Sigmoid colon (tissue), 7 donors: ENCODE data around the gene ATG101. TPM values are rescaled to one million over a fixed set of nuclear protein-coding genes. Genes with fewer than 3 reads are reported as not detected.

ENCODE experiments used
- DNase-seq: peaks from one replicate; pipeline ENCODE4 v3.0.0-alpha.2; 2019
- H3K27ac ChIP-seq, 4 donors: fragments of 200-600 bp; sonication (generic); one replicate each; pipeline ENCODE4 v1.5.1; 2016 to 2019; ENCODE audit warnings: mild to moderate bottlenecking in 1 of 4
- H3K27me3 ChIP-seq, 3 donors: fragments of 200-600 bp; sonication (generic); one replicate each; pipeline ENCODE4 v1.5.1; 2019; ENCODE audit warnings: mild to moderate bottlenecking in 1 of 3
- H3K36me3 ChIP-seq, 4 donors: fragments of 200-600 bp; sonication (generic); one replicate each; pipeline ENCODE4 v1.5.1; 2016 to 2019
- H3K4me1 ChIP-seq, 4 donors: fragments of 200-600 bp; sonication (generic); one replicate each; pipeline ENCODE4 v1.5.1; 2017 to 2019
- H3K4me3 ChIP-seq, 4 donors: fragments of 200-600 bp; sonication (generic); one replicate each; pipeline ENCODE4 v1.5.1; 2017 to 2019; ENCODE audit warnings: mild to moderate bottlenecking in 2 of 4, moderate library complexity in 1 of 4
- H3K9me3 ChIP-seq, 4 donors: fragments of 200-600 bp in 3 of 4; sonication (generic) in 3 of 4; one replicate each; pipeline versions ENCODE4 v1.5.1 to v1.6.1; 2013 to 2019
- CTCF ChIP-seq, 4 experiments: fragments of 450-650 bp in 3 of 4; fragments of 200-600 bp in 1 of 4; IDR thresholded peaks; one replicate each; pipeline ENCODE4 v1.5.1; 2016 to 2019; ENCODE audit warnings: antibody characterized with exemption in 4 of 4, mild to moderate bottlenecking in 3 of 4, moderate library complexity in 2 of 4
- EP300 ChIP-seq, 4 donors: sonication (generic); formaldehyde crosslinking; IDR thresholded peaks; one replicate each; pipeline ENCODE4 v1.6.1; 2017; ENCODE audit warnings: antibody characterized with exemption in 4 of 4
- POLR2A ChIP-seq, 2 donors: fragments of 450-650 bp; IDR thresholded peaks; one replicate each; pipeline ENCODE4 v1.6.1; 2016; ENCODE audit warnings: antibody characterized with exemption in 2 of 2, mild to moderate bottlenecking in 2 of 2, moderate library complexity in 2 of 2
- POLR2AphosphoS5 ChIP-seq, 4 donors: sonication (generic); formaldehyde crosslinking; IDR thresholded peaks; one replicate each; pipeline ENCODE4 v1.6.1; 2017; ENCODE audit warnings: antibody characterized with exemption in 4 of 4
- WGBS, 2 donors: extraction: QIAGEN DNeasy Blood & Tissue Kit; methylation state at CpG; one replicate each; pipeline ENCODE4 v1.1.7; 2013; 5-methylcytosine and 5-hydroxymethylcytosine counted together
- intact Hi-C: fragments of 100-400 bp; cut with DNase I; formaldehyde crosslinking; loops from one replicate; pipeline ENCODE4 v1.15.1; 2023
- polyA plus RNA-seq, 3 donors: library from polyadenylated mRNA; stranded (reverse); fragments of 200-250 nt; gene quantifications; one replicate each; pipeline ENCODE4 v1.2.3, GENCODE V29; 2013
- total RNA-seq, 4 donors: library from RNA; depleted of rRNA; stranded (reverse); fragments of >200 nt; gene quantifications; one replicate each; pipeline ENCODE4 v1.1.0, GENCODE V29; 2016
- donor health status: healthy with polysubstance abuse.
- donor health status: Bipolar disorder and iron deficiency.
- donor health status: healthy.

The ATG101 gene
- total and polyA plus RNA-seq, 7 donors: 30.2 to 64.5 (median 48.7) TPM

GRCh38 chr12:52070185-52070925 is 577 bp downstream of the ATG101 start:
- no peaks in the 10 kb centered on the region for H3K9me3 ChIP-seq
- H3K4me3 ChIP-seq: peak overlapping the region; percentile 80 to 97 (median 88)
- H3K4me1 ChIP-seq: peaks cover 0 to 34% (median 18%) of the 10 kb centered on the region in 4 donors
- peaks cover 0 to 25% (median 16%) of the 10 kb centered on the region in 4 donors for H3K36me3 ChIP-seq
- H3K27ac ChIP-seq: peak overlapping the region; percentile 87 to 92 (median 89)
- H3K27me3 ChIP-seq: no peaks in the 10 kb centered on the region
- intact Hi-C loops: loop anchor here (1.0 kb wide), 1 partner anchor 45 kb away; no protein-coding TSS in a partner anchor
- no peak for DNase-seq
- TF ChIP-seq EP300 (IDR thresholded peaks at IDR 0.05) (no peak), CTCF (IDR thresholded peaks at IDR 0.05) (no peak), POLR2AphosphoS5 (IDR thresholded peaks at IDR 0.05) (no peak), POLR2A (IDR thresholded peaks at IDR 0.05) (no peak)
- 2 to 6% methylated on average over 37 of the region's 37 CpGs for WGBS, 2 donors

DNA sequence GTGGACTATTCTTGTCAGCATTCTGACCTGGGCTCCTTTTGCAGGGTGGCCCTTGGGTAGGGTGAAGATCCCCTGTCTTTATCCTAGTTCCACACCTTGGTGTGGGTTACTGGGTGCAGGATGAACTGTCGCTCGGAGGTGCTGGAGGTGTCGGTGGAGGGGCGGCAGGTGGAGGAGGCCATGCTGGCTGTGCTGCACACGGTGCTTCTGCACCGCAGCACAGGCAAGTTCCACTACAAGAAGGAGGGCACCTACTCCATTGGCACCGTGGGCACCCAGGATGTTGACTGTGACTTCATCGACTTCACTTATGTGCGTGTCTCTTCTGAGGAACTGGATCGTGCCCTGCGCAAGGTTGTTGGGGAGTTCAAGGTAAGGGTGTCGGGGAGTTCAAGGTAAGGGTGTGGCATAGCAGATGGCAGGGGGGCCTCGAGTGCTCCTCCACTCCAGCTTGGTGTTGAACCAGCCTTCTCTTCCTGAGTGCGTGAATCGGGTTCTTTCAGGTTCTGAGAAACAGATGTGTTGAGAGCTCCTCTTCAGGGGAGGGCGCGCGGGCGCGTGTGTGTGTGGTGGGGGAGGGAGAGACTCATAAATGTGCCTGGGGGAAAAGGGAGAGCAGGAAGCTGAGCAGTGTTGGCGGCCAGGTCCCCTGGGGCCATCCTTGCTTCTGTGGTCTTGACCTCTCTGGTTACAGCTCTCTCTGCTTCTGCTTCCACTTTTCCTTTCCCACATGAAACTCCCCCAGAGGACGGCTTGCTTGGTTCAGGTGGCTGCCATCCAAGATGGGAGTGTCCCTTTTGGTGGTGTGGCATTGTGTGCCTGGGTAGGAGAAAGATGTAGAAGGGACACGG is 4.0 kb downstream of the ATG101 start:
- no peak for TF ChIP-seq POLR2AphosphoS5 (IDR thresholded peaks at IDR 0.05)
- no peaks in the 10 kb centered on the region for H3K9me3 ChIP-seq
- WGBS, 2 donors: 65 to 77% methylated on average over 23 of the region's 23 CpGs
- no peaks in the 10 kb centered on the region for H3K27me3 ChIP-seq
- DNase-seq: no peak
- peaks cover 0 to 55% (median 29%) of the 10 kb centered on the region in 4 donors for H3K36me3 ChIP-seq
- H3K4me3 ChIP-seq: no peak overlapping the region
- intact Hi-C loops: no loop called here
- peaks cover 0 to 34% (median 18%) of the 10 kb centered on the region in 4 donors for H3K4me1 ChIP-seq
- no peak overlapping the region for H3K27ac ChIP-seq

GRCh38 chr12:52074971-52075724 is 5.4 kb downstream of the ATG101 start:
- intact Hi-C loops: no loop called here
- Histone ChIP-seq H3K36me3 (peaks cover 0 to 55% (median 29%) of the 10 kb centered on the region in 4 donors), H3K4me3 (no peak overlapping the region), H3K27ac (peak overlapping the region in 1 of 4 donors; percentile 23), H3K4me1 (peaks cover 0 to 28% (median 15%) of the 10 kb centered on the region in 4 donors), H3K27me3 (no peaks in the 10 kb centered on the region), H3K9me3 (no peaks in the 10 kb centered on the region)
- WGBS, 2 donors: 84 to 92% methylated on average over 3 of the region's 3 CpGs
- TF ChIP-seq EP300 (IDR thresholded peaks at IDR 0.05): no peak
- TF ChIP-seq CTCF (IDR thresholded peaks at IDR 0.05): no peak
- no peak for TF ChIP-seq POLR2AphosphoS5 (IDR thresholded peaks at IDR 0.05)
- no peak for TF ChIP-seq POLR2A (IDR thresholded peaks at IDR 0.05)
- no peak for DNase-seq

- intact Hi-C loops: no loop called here
- DNase-seq: no peak
- H3K4me3 ChIP-seq: no peak overlapping the region
- H3K4me1 ChIP-seq: peaks cover 0 to 22% (median 0%) of the 10 kb centered on the region in 4 donors
- 96% methylated on average over 16 of the region's 16 CpGs for WGBS, 2 donors
- H3K36me3 ChIP-seq: peaks cover 0 to 55% (median 29%) of the 10 kb centered on the region in 4 donors
- no peak for TF ChIP-seq EP300 (IDR thresholded peaks at IDR 0.05)
- TF ChIP-seq CTCF (IDR thresholded peaks at IDR 0.05): no peak
- TF ChIP-seq POLR2A (IDR thresholded peaks at IDR 0.05): no peak
- no peak for TF ChIP-seq POLR2AphosphoS5 (IDR thresholded peaks at IDR 0.05)
- no peaks in the 10 kb centered on the region for H3K27me3 ChIP-seq
- no peak overlapping the region for H3K27ac ChIP-seq
- H3K9me3 ChIP-seq: no peaks in the 10 kb centered on the region
Measured at GRCh38 chr12:52076811-52077210, 7.0 kb downstream of the ATG101 start.
